COLO668 (cell line): ENCODE data around the gene MRPL44.

Experiments used
- DNase-seq: peaks from one replicate; lab custom pipeline; 2025; ENCODE audit not compliant: unreplicated experiment; lab: John Stamatoyannopoulos, UW

The MRPL44 gene

DNA sequence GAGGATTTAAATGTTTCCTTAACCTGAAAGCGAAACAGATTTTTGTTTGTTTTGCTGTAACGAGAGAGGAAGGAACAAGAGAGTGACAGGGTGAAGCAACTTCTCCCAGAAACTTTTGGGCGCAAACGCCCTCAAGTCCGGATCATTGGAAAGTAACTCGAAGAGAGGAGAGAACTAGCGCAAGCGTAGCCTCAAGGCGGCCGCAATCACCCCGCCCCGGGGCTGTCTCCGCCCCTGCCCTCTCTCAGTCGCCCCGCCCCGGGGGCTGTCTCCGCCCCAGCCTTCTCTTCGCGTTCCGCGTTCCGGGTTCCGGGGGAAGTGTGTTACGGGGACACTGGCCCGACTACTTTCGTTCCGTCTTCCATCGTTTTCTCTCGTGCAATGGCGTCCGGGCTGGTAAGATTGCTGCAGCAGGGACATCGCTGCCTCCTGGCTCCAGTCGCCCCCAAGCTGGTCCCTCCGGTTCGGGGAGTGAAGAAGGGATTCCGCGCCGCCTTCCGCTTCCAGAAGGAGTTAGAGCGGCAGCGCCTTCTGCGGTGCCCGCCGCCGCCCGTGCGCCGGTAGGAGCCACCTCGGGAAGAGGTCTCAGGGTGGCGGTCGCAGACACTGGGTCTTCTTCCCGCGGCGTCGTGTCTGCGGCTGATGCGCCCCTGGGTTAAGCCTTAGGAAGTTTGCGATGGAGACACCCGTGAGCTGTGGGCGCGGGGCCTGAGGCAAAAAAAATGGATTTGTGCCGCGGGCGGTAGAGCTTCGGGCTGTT lies at the start of gene MRPL44:
Gene MRPL44, plus strand, starts transcription at position 372 of the 760 bp plus-strand sequence. Its CDS starts 10 bp downstream, at position 382.
- peak; percentile 97 for DNase-seq

DNA sequence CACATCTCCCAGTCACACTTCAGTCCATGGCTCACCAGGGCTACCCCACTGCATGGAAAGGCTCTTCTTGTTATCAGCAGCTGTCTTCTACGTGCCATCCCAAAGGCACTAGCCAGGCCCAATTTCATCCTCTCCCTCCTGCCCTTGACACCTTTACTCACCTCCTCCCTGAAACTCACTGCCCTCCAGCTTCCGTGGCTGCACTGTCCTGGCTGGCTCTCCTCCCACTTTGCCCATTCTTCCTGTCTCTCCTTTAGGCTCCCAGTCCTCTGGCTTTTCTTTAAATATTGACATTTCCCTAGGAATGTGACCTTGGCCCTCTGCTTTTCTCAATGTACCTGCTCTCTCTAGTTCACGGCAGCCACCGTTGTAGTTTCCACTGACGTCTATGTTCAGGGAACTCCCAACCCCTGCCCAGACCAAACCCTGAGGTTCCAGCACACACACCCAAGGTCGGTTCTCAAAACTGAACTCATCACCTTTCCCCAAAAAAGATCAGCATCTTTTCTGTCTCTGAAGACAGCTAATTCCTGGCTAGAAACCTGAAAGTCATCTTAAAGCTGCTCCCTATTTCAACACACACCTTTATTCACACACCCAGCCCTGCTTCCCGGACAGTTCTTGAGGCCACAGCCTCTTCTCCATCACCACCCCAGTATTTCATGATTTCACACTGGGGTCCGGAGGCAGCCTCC lies 48.8 kb upstream of the MRPL44 start:
- DNase-seq: no peak

- DNase-seq: no peak
Measured at GRCh38 chr2:223909001-223909741, 48.1 kb upstream of the MRPL44 start.

- no peak for DNase-seq
Measured at GRCh38 chr2:223914324-223914723, 42.9 kb upstream of the MRPL44 start.

DNA sequence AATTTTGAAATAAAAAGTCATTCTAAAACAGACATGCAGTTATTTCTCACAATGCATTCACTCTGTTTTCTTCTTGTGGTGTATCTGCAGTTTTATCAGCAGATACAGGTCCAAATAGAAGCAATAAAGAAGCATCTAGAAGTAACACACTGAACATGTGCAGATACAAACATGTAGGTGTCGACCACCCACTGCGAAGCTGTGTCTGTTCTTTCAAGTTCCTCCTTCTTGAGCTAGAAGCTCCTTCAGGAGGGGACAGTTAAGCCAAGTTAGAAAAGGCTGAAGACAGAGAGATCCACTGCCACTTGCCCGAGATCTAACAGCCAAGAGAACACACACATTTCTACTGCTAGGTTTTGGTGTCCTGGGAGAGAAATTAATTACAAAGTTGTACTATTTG lies 42.2 kb upstream of the MRPL44 start:
- no peak for DNase-seq

DNA sequence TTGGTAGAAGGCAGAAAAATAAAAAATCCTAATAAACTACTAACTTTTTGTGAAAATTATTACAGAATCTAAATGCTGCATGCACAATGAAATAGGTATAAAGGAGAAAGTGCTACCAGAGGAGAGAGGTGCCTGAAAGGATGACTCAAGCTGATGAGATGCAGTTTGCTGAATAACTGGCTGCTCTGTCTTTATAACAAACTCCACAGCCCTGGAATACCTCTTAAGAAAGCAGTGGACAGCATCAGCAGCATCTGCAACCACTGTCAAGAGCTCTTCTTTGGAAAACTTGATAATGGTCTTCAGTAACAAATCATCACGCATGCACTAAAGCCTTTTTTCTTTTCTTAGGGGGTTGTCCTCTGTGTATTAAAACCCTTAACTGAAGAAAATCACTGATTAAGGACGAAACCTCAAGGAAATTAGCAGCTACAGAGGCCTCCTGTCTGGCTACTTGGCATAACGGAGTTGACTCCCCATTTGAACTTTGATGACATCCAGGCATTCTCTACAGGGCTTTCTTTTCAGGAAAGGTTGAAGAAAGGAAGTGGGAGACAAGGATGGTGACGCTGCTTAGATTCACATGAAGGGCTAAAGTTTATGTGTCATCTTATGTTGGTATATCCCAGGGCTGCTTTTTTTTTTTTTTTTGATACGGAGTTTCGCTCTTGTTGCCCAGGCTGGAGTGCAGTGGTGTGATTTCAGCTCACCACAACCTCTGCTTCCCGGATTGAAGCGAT lies 40.9 kb upstream of the MRPL44 start:
- no peak for DNase-seq

DNA sequence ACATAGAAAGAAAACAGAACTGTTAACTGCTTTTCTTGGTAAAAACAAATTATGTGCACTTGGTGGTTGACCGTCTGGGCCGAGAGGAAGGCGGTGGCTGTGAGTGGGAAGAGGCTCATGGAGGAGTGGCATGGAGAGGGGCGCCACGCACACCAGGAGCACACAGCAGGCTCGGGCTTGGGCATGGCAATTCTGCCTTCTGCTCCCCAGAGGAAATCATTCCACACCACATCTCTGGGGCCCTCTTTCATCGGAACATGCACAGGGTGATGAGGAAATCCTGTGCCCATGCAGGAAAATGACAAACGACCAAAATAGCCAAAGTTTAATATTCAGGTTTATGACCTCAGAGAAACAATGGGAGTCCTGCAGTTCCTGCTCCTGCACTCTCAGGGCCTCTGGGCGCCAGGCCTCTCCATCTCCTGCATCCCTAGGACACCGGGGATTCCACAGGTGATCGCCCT lies 38.6 kb upstream of the MRPL44 start:
- no peak for DNase-seq

GRCh38 chr2:223920109-223920508 lies 37.2 kb upstream of the MRPL44 start:
- DNase-seq: no peak

GRCh38 chr2:223921204-223921603 lies 36.1 kb upstream of the MRPL44 start:
- no peak for DNase-seq

GRCh38 chr2:223922308-223922707 lies 35.0 kb upstream of the MRPL44 start:
- no peak for DNase-seq

GRCh38 chr2:223923976-223924375 lies 33.3 kb upstream of the MRPL44 start:
- DNase-seq: no peak

- no peak for DNase-seq
Measured at GRCh38 chr2:223925106-223925505, 32.2 kb upstream of the MRPL44 start.

DNA sequence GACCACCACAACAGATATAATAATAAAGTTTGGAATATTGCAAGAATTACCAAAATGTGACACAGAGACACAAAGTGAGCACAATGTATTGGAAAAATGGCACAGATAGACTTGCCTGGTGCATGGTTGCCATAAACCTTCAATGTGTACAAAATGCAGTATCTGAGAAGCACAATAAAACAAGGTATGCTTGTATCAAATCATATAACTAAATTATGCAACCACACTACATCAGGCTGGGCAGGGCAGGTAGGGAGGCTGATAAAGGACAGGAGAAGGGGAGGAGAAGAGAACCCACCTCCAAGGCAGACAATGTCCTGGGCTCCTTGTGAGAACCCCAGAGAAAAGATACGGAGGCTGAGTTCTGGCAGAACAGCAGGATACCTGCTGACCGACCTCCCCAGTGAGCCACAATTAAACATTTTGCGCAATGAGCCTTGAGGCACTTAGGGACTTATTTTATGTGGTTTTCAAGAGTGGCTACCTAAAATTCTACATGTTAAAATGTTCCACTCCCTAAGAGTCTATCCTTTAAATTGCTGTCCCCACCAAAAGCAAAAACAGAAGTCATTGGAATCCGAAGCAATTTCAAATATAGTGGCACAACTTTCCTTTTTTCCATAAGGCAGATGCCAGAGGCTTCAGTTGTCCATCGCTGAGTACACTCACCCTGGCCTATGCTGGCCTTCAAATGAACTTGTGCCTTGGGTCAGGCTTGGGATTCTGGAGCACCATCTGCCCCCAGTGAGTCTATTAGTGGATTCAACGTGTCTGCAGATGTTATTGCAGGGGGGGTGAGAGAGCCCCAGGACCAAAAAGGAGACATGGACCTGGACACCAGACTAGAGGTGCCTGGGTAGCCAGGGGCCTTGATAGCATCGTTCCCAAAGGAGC lies 28.9 kb upstream of the MRPL44 start:
- no peak for DNase-seq

DNA sequence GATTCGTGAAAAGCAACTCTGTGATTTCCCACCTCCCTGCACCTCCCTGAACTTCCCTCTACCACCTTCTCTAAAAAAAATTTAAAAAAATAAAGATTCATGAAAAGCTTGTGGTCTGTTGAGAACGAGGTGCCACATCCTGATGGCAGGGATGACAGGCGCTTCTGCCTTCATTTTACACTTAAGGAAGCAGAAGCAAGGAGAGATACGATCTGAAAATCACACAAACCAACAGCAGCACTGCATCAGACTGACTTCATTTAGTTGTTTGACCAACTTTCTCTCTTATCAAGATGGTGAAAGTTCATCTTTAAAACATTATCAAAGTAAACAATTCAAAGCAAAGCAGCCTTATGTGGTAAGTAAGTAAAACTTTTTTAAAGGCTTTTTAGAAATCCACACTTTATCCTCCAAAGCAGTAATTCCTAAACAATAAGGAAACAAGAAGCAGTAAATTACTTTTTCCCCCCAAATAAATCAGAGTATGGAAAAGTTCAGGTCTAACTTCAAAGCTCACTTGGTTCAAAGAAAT lies 27.6 kb upstream of the MRPL44 start:
- no peak for DNase-seq

- no peak for DNase-seq
Measured at GRCh38 chr2:223930103-223930976, 26.9 kb upstream of the MRPL44 start.

GRCh38 chr2:223932816-223933800 lies 24.2 kb upstream of the MRPL44 start:
- no peak for DNase-seq

DNA sequence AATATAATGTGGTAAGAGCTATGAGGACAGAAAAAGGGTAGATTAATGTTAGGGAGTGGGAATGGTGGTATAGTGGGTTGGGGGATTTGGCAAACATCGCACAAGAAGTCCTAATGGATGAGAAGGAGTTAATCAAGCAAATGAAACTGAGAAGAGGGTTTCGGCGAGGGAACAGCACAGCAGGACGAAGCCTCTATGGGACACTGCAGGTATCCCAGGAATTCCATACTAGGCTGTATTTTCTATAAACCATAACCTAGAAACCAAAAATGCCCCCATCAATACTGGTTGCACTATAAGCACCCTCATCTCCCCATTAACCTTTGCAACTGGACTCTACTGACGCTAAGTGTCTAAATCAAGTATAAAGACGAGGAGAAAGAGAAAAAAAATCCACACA lies 22.4 kb upstream of the MRPL44 start:
- DNase-seq: no peak
